DMS153 (cell line): ENCODE results near the gene TRAF3.
"Not testable (repeated sequence)": the region's sequence is repeated elsewhere in the genome, so short reads cannot be mapped to it uniquely, and the experiment has no call there.

ENCODE experiments used
- DNase-seq: peaks from one replicate; lab custom pipeline; 2025; lab: John Stamatoyannopoulos, UW

Gene TRAF3

GRCh38 chr14:102828151-102828550 is 50.9 kb downstream of the TRAF3 start:
- DNase-seq = no peak

DNA sequence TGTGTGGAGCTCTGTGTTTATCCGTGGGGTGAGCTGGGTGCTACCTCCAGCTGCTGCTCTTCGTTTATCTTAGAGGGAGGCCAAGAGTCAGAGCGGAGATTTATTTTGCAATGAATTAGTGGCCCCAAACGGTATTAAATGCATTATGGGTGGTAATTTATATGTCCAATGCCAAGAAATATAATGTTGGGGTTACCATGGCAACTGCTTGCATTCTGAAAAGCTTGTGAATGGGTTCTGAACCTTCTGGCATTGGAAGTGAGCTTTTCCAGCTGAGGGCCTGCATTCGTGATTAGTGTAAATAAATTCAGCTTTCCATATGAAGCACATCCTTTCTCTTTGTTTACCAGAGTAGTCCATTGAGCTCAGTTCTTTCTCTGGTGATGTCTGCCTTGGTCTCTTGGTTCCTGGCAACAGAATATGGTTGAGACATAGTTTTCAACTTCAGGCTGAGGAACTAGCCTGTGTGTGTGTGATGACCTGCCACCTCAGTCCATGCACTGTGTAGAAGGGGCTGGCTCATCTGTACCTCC is 51.8 kb downstream of the TRAF3 start:
- DNase-seq = no peak

DNA sequence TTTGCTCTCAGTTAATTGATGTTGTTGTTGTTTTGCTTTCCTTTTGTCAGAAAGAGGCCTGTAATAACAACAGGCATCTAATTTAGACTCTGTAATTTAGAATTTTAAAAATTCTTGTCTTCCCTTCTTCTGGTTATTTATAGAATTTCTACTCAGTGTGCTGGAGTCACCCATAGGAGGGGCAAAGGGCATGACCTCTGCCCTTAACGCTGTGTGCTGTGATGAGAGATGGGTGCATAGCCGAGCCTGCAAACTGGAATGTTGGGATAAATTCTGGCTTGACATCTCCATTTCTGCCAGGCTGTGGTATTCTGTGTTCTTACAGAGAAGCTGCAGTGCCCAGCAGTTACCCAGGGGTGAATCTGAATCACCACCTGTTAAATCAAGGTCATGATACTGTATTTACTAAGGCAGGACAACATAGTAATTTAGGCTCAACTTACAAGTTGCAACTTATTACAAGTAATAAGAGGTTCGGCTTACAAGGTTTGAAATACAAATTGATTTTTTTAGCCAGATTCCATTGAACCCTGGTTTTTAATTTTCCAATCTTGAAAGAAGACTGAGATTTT is 53.3 kb downstream of the TRAF3 start:
- DNase-seq = no peak

GRCh38 chr14:102831163-102831804 is 54.0 kb downstream of the TRAF3 start:
- DNase-seq = no peak

GRCh38 chr14:102833341-102833740 is 56.1 kb downstream of the TRAF3 start:
- no peak for DNase-seq

DNA sequence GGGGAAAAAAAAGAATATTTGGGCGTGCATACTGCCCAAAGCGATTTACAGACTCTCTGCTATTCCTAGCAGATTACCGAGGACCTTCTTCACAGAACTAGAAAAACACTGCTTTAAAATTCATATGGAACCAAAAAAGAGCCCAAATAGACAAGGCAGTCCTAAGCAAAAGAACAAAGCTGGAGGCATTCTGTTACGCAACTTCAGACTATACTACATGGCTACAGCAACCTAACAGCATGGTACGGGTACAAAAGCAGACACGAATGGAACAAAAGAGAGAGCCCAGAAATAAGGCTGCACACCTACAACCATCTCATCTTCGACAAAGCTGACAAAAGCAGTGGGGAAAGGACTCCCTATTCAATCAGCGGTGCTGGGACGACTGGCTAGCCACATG is 56.7 kb downstream of the TRAF3 start:
- no peak for DNase-seq

DNA sequence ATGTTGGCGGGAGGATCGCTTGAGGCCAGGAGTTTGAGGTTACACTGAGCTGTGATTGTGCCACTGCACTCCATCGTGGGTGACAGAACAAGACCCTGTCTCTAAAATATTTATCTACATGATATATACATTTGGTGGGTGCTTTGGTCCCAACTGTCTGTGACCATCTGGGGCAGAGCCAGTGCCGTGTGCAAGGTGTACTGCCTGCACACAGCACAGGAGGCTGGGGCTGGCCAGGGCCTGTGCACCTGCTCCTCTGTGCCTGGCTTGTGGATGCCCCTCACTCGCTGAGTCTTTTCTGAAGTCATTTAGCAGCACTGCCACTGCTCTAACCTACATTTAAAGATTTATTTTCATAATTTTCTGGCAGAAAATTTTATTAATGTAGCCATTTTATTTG is 58.7 kb downstream of the TRAF3 start:
- DNase-seq = no peak

DNA sequence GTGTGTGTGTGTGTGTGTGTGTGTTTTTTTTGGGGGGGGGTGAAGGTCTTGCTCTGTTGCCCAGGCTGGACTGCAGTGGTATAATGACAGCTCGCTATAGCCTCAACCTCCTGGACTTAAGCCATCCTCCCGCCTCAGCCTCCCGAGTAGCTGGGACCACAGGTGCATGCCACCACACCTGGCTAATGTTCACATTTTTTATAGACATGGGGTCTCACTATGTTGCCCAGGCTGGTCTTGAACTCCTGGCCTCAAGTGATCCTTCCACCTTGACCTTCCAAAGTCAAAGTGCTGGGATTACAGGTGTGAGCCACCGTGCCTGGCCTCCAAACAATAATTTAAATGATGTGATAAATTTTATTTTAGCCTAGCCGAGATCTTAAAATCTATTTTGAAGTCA is 59.9 kb downstream of the TRAF3 start:
- not testable (repeated sequence) for DNase-seq

GRCh38 chr14:102838501-102838900 is 61.3 kb downstream of the TRAF3 start:
- no peak for DNase-seq

DNA sequence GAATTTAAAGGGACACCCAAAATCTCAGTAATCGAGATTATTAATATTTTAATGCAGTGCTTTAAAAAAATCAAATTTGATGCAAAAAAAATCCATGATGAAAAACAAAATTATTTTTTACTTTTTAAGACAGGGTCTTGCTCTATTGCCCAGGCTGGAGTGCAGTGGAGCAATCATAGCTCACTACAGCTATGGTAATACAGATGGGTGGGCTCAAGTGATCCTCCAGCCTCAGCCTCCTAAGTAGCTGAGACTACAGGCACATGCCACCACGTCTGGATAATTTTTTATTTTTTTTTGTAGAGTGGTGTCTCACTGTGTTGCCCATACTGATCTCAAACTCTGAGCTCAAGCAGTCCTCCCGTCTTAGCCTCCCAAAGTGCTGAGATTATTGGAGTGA is 62.9 kb downstream of the TRAF3 start:
- no peak for DNase-seq

- DNase-seq = no peak
Measured at GRCh38 chr14:102840771-102841528, 63.7 kb downstream of the TRAF3 start.

- no peak for DNase-seq
Measured at GRCh38 chr14:102848830-102849525, 71.7 kb downstream of the TRAF3 start.

GRCh38 chr14:102849526-102850379 is 72.5 kb downstream of the TRAF3 start:
- DNase-seq = no peak

DNA sequence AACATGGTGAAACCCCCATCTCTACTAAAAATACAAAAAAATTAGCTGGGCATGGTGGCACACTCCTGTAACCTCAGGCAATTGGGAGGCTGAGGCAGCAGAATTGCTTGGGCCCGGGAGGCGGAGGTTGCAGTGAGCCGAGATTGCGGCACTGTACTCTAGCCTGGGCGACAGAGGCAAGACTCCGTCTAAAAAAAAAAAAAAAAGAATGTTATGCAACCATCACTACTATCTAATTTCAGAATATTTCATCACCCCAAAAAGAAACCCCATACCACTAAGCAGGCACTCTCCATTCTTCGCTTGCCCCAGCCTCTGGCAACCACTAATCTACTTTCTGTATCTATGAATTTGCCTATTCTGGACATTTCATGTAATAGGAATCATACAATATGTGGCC is 76.4 kb downstream of the TRAF3 start:
- DNase-seq = no peak

DNA sequence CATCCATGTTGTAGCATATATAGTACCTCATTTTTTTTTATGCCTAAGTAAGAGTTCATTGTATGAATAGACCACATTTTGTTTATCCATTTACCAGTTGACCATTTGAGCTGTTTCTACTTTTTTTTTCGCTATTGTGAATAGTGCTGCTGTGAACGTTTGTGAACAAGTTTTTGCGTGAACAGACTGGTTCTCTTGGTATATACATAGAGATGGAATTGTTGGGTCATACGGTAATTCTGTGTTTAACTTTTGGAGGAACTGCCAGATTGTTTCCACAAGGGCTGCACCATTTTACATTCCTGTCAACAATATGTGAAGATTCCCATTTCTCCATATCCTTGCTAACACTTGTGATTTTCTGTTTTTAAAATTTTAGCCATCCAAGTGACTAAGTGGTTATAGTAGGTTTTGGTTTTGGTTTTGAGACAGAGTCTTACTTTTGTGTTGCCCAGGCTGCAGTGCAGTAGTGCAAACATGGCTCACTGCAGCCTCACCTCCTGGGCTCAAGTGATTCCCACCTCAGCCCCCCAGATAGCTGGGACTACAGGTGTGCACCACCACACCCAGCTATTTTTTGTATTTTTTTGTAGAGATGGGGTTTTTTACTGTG is 76.9 kb downstream of the TRAF3 start:
- no peak for DNase-seq

DNA sequence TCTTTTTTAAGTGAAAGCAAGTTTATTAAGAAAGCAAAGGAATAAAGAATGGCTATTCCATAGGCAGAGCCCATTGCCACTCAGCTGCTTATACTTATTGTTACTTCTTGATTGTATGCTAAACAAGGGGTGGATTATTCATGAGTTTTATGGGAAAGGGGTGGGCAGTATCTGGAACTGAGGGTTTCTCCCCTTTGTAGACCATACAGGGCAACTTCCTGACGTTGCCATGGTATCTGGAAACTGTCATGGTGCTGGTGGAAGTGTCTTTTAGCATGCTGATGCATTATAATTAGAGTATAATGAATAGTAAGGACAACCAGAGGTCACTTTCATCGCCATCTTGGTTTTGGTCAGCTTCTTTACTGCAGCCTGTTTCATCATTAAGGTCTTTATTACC is 78.9 kb downstream of the TRAF3 start:
- no peak for DNase-seq

GRCh38 chr14:102857444-102857843 is 80.2 kb downstream of the TRAF3 start:
- no peak for DNase-seq

GRCh38 chr14:102859911-102860310 is 82.7 kb downstream of the TRAF3 start:
- DNase-seq = no peak

DNA sequence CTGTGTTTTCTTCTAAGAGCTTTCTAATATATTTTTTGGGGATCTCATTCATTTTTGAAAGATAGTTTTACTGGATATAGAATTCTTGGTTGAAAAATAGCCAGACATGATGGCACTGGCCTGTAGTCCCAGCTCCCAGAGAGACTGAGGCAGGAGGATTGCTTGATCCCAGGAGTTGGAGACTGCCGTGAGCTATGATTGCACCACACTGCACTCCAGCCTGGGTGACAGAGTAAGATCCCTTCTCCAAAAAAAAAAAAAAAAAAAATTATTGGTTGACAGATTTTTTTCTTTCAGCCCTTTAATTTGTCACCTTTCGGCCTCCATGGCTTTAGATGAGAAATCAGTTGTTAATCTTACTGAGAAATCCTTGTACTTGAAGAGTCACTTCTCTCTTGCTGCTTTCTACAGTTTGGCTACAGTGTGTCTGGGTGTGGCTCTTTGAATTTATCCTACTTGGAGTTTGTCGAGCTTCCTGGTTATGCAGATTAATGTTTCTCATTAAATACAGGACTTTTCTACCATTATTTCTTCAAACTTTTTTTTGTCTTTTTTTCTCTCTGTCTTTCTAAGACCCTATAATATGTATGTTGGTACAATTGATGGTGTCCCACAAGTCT is 85.0 kb downstream of the TRAF3 start:
- DNase-seq = no peak

DNA sequence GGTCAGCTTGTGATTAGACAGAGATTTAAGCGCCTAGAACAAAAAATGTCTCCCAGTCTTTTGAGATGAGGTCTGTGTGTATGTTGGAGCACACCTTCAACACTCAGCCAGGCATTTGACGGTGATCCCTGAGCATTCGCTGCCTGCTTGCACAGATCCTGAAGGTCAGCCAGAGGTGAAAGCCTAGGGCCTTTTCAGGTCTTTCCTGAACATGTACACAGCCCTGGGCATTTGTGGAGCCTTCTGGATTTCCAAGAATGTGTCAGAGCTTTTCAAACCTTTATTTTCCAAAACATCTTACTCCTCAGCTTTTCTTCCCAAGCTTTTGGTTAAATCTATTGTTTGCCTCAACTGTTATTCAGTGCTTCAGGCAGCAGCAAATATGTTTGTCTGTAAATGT is 86.1 kb downstream of the TRAF3 start:
- DNase-seq = no peak

DNA sequence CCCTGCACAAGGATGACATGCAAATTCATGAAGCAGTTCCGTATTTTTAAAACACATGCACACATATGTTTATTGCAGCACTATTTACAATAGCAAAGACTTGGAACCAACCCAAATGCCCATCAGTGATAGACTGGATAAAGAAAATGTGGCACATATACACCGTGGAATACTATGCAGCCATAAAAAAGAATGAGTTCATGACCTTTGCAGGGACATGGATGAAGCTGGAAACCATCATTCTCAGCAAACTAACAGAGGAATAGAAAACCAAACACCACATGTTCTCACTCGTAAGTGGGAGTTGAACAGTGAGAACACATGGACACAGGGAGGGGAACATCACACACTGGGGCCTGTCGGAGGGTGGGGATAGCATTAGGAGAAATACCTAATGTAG is 88.7 kb downstream of the TRAF3 start:
- not testable (repeated sequence) for DNase-seq
